ENCODE data around the gene DDX41. TPM values are rescaled to one million over a fixed set of nuclear protein-coding genes. Genes with fewer than 3 reads are reported as not detected.

Gene DDX41
- total and polyA plus RNA-seq, 2 of the 13 experiments (the other 11 are each of a cell fraction or from before 2014, with no cell fraction given) = 62.8 to 105 TPM

DNA sequence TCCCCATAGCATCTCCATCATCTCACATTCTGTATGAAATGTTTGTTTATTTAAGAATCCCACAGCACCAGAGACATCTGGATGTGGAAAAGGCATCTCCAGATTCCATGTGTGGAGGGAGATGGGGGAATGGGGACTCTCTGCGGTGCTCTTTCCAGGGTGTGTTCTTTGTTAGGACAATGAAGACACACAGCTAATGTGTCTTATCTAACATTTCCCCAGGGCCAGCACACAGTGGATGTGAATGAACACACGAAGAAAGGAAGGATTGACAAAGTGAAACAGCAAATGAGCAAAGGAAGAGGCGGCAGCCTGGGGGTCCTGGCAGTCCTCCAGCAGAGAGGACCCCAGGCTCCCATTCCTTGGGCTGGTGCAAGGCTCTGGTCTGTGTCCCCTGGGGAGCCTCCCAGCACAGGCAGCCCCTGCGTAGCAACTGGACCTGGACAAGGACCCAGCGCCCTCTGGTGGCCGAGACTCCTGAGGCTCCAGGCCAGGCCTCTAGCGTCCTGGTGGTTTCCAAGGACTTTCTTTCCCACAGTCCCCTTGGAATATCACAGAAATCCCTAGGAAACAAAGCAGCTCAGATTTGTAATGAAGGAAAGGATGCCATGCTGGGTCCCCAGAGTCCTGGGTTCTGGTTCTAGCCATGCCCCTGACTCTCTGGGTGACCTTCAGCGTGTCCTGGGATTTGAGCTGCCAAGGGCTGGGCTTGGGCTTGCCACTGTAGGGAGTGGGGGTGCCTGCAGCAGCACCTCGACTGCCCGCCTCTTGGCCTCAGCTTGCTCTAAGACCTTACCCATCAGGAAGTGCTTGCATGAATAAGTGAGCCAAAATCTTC is 15.9 kb downstream of the DDX41 start:
- BruUV-seq (replicated peaks) = no TSS peak
- ATAC-seq (peak; percentile 54), DNase-seq (ENCODE audit: low spot score) (peak; percentile 62), FAIRE-seq (peak; percentile 61)
- peak overlapping the region; percentile 61 for H3K4me2 ChIP-seq (ENCODE audit: low read depth, low read length)
- no peaks in the 10 kb centered on the region for H3K79me2 ChIP-seq (ENCODE audit: insufficient read depth, low read length)
- H3K27me3 ChIP-seq (ENCODE audit: control insufficient read depth in 1 of 2, insufficient read depth in 2 of 2, low read length in 2 of 2) = peaks cover 2 to 37% of the 10 kb centered on the region in 2 experiments; a peak in 4 of 5 replicates
- ChIA-PET CTCF (ENCODE audit: low intra/inter-chr PET ratio, low total read pairs) (interaction anchor here (1.1 to 3.7 kb wide), 9 partner anchors 8 to 387 kb away, joined by 3 to 37 read pairs (median 5); no protein-coding TSS in a partner anchor), POLR2A (interaction anchor here (0.6 to 1.1 kb wide), 2 partner anchors 28 to 414 kb away, joined by 3 read pairs; partner anchors contain the start of genes DBN1 and FGFR4)
- H3K9me3 ChIP-seq (ENCODE audit: low read length) = no peaks in the 10 kb centered on the region
- no peaks in the 10 kb centered on the region for H3K36me3 ChIP-seq (replicated peaks in 1 of 2; ENCODE audit: control insufficient read depth in 1 of 2, insufficient read depth in 2 of 2, low read length in 2 of 2)
- intact Hi-C loops (cut with micrococcal nuclease; ENCODE audit: unreplicated experiment) = loop anchor here (2.0 kb wide), 1 partner anchor 110 kb away; no protein-coding TSS in a partner anchor
- H4K20me1 ChIP-seq (ENCODE audit: insufficient read depth, low read length) = peaks cover 5% of the 10 kb centered on the region; the same call in 1 of the 2 replicates
- under 1% methylated on average over 7 of the region's 10 CpGs for WGBS (ENCODE audit: low lambda C conversion rate)
- no peak overlapping the region for H3K9ac ChIP-seq (ENCODE audit: insufficient read depth, low read depth, low read length)
- in situ Hi-C loops (cut with HindIII; ENCODE audit: extremely low pct_ligation_motif_present, low pct_unique_long_range_greater_than_20kb) = no loop called here
- no peak overlapping the region for H2AFZ ChIP-seq (ENCODE audit: low read length)
- no peak overlapping the region for H3K4me3 ChIP-seq (replicated peaks in 1 of 3; ENCODE audit: insufficient read depth in 1 of 3, low read depth in 2 of 3, low read length in 3 of 3)
- peaks cover 51% of the 10 kb centered on the region for H3K4me1 ChIP-seq (ENCODE audit: insufficient read depth, low read length)
- no peak overlapping the region for H3K27ac ChIP-seq (ENCODE audit: extremely low read length, insufficient read depth, low read length)
- TF ChIP-seq MXD4 (CRISPR knock-in tag; IDR thresholded peaks at IDR 0.05) = no peak
- no peak for TF ChIP-seq ZNF83 (CRISPR knock-in tag; IDR thresholded peaks at IDR 0.05; ENCODE audit: borderline replicate concordance)
- peak; percentile 43; the same call in 1 of the 2 replicates for TF ChIP-seq GABPB1 (CRISPR knock-in tag; IDR thresholded peaks at IDR 0.05)
- TF ChIP-seq ZNF274 (CRISPR knock-in tag; IDR thresholded peaks at IDR 0.05) = peak; percentile 46; the same call in 1 of the 2 replicates
- TF ChIP-seq ZNF260 (CRISPR knock-in tag; IDR thresholded peaks at IDR 0.05; ENCODE audit: borderline replicate concordance, low read depth) = no peak
- no peak for TF ChIP-seq MYC (CRISPR knock-in tag; IDR thresholded peaks at IDR 0.05; ENCODE audit: borderline replicate concordance)
- no peak for TF ChIP-seq RARG (CRISPR knock-in tag; IDR thresholded peaks at IDR 0.05; ENCODE audit: low read depth)
- no peak for TF ChIP-seq FLYWCH1 (CRISPR knock-in tag; IDR thresholded peaks at IDR 0.05)
- TF ChIP-seq ZNF431 (CRISPR knock-in tag; IDR thresholded peaks at IDR 0.05; ENCODE audit: borderline replicate concordance, low read depth) = no peak
- no peak for TF ChIP-seq PHF21A (CRISPR knock-in tag; IDR thresholded peaks at IDR 0.05)
- 0 out of 2 replicates have a peak, but pooled peaks have one; percentile 31 for TF ChIP-seq BCL6 (CRISPR knock-in tag; IDR thresholded peaks at IDR 0.05)
- peak; percentile 67; the same call in 1 of the 2 replicates for TF ChIP-seq ZNF740 (CRISPR knock-in tag; IDR thresholded peaks at IDR 0.05)
- TF ChIP-seq, protein P1, sequence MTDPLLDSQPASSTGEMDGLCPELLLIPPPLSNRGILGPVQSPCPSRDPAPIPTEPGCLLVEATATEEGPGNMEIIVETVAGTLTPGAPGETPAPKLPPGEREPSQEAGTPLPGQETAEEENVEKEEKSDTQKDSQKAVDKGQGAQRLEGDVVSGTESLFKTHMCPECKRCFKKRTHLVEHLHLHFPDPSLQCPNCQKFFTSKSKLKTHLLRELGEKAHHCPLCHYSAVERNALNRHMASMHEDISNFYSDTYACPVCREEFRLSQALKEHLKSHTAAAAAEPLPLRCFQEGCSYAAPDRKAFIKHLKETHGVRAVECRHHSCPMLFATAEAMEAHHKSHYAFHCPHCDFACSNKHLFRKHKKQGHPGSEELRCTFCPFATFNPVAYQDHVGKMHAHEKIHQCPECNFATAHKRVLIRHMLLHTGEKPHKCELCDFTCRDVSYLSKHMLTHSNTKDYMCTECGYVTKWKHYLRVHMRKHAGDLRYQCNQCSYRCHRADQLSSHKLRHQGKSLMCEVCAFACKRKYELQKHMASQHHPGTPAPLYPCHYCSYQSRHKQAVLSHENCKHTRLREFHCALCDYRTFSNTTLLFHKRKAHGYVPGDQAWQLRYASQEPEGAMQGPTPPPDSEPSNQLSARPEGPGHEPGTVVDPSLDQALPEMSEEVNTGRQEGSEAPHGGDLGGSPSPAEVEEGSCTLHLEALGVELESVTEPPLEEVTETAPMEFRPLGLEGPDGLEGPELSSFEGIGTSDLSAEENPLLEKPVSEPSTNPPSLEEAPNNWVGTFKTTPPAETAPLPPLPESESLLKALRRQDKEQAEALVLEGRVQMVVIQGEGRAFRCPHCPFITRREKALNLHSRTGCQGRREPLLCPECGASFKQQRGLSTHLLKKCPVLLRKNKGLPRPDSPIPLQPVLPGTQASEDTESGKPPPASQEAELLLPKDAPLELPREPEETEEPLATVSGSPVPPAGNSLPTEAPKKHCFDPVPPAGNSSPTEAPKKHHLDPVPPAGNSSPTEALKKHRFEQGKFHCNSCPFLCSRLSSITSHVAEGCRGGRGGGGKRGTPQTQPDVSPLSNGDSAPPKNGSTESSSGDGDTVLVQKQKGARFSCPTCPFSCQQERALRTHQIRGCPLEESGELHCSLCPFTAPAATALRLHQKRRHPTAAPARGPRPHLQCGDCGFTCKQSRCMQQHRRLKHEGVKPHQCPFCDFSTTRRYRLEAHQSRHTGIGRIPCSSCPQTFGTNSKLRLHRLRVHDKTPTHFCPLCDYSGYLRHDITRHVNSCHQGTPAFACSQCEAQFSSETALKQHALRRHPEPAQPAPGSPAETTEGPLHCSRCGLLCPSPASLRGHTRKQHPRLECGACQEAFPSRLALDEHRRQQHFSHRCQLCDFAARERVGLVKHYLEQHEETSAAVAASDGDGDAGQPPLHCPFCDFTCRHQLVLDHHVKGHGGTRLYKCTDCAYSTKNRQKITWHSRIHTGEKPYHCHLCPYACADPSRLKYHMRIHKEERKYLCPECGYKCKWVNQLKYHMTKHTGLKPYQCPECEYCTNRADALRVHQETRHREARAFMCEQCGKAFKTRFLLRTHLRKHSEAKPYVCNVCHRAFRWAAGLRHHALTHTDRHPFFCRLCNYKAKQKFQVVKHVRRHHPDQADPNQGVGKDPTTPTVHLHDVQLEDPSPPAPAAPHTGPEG (CRISPR knock-in tag; IDR thresholded peaks at IDR 0.05) = no peak
- no peak for TF ChIP-seq SIN3B (IDR thresholded peaks at IDR 0.05; ENCODE audit: low read length)
- no peak for TF ChIP-seq ZNF556 (CRISPR knock-in tag; IDR thresholded peaks at IDR 0.05; ENCODE audit: borderline replicate concordance)
- no peak for TF ChIP-seq ZBTB8A (CRISPR knock-in tag; IDR thresholded peaks at IDR 0.05; ENCODE audit: borderline replicate concordance, low read depth)
- no peak for TF ChIP-seq SIN3A (IDR thresholded peaks at IDR 0.05; ENCODE audit: borderline replicate concordance, low read depth, low read length)
- TF ChIP-seq ZNF776 (CRISPR knock-in tag; IDR thresholded peaks at IDR 0.05) = no peak

All from HepG2 (cell line).